IMR-90 (cell line): ENCODE results near the gene MGST2. TPM values are rescaled to one million over a fixed set of nuclear protein-coding genes. Genes with fewer than 3 reads are reported as not detected.

ENCODE experiments used
- ATAC-seq: fragments of 200-7000 bp; cut with Tn5 transposase; 2 replicates; pipeline ENCODE4 v1.9.1; 2020; ENCODE audit warnings: low read depth, mild to moderate bottlenecking, moderate library complexity
- BruUV-seq: library from RNA; stranded (reverse); fragments of 400-500 nt; replicated peaks from 2 replicates; lab custom pipeline; 2021; lab: Mats Ljungman, UMichigan
- CTCF ChIA-PET: fragments of 300-600 bp; formaldehyde crosslinking; extraction: SDS; loops from one replicate; lab custom pipeline; 2021; ENCODE audit warnings: antibody characterized with exemption; lab: Yijun Ruan, JAX
- POLR2A ChIA-PET: fragments of 300-600 bp; sonication (Branson Sonifier 250); formaldehyde crosslinking; loops from one replicate; lab custom pipeline; 2022; ENCODE audit warnings: antibody characterized with exemption; ENCODE audit not compliant: unreplicated experiment; lab: Charles Lee
- DNase-seq: peaks from one replicate; pipeline ENCODE4 v3.0.0; 2013
- H2AFZ ChIP-seq: replicated peaks from 2 replicates; pipeline ENCODE3; 2013; ENCODE audit warnings: low read length, mild to moderate bottlenecking; ENCODE audit not compliant: poor library complexity
- H2AK5ac ChIP-seq: 2 replicates; pipeline ENCODE4 v1.6.1; 2013; ENCODE audit warnings: low read depth, low read length, inconsistent platforms
- H2AK9ac ChIP-seq: replicated peaks from 2 replicates; pipeline ENCODE3; 2013; ENCODE audit warnings: mild to moderate bottlenecking, low read depth, low read length, moderate library complexity; ENCODE audit not compliant: poor library complexity
- H2BK120ac ChIP-seq: 2 replicates; pipeline ENCODE4 v1.6.1; 2013; ENCODE audit warnings: low read depth, low read length, inconsistent platforms
- H2BK15ac ChIP-seq: 3 replicates; pipeline ENCODE4 v1.6.1; 2013; ENCODE audit warnings: low read depth, low read length, inconsistent platforms
- H2BK20ac ChIP-seq: 2 replicates; pipeline ENCODE4 v1.6.1; 2013; ENCODE audit warnings: low read depth, mild to moderate bottlenecking, inconsistent platforms, low read length, moderate library complexity
- H2BK5ac ChIP-seq: 2 replicates; pipeline ENCODE4 v1.6.1; 2013; ENCODE audit warnings: mild to moderate bottlenecking, low read depth, low read length, inconsistent platforms; ENCODE audit not compliant: poor library complexity, severe bottlenecking
- H3K14ac ChIP-seq: replicated peaks from 2 replicates; pipeline ENCODE4 v1.6.1; 2013; ENCODE audit warnings: low read depth, low read length, inconsistent platforms
- H3K18ac ChIP-seq: 2 replicates; pipeline ENCODE4 v1.6.1; 2013; ENCODE audit warnings: low read depth, low read length, control low read depth
- H3K23ac ChIP-seq: 2 replicates; pipeline ENCODE4 v1.6.1; 2013; ENCODE audit warnings: low read depth, low read length, inconsistent platforms
- H3K27ac ChIP-seq: 2 replicates; pipeline ENCODE4 v1.5.1; 2013; ENCODE audit warnings: mild to moderate bottlenecking, control low read depth, low read length; ENCODE audit not compliant: insufficient read depth
- H3K27me3 ChIP-seq: 2 replicates; pipeline ENCODE4 v1.6.1; 2013; ENCODE audit warnings: low read length; ENCODE audit not compliant: control insufficient read depth, insufficient read depth
- H3K36me3 ChIP-seq: 2 replicates; pipeline ENCODE4 v1.6.1; 2013; ENCODE audit warnings: low read length, mixed read lengths; ENCODE audit not compliant: control insufficient read depth, insufficient read depth
- H3K4ac ChIP-seq: 2 replicates; pipeline ENCODE4 v1.6.1; 2013; ENCODE audit warnings: low read depth, low read length, inconsistent platforms
- H3K4me1 ChIP-seq: 2 replicates; pipeline ENCODE4 v1.6.1; 2013; ENCODE audit warnings: low read length, mixed read lengths; ENCODE audit not compliant: control insufficient read depth, insufficient read depth
- H3K4me2 ChIP-seq: 2 replicates; pipeline ENCODE4 v1.6.1; 2013; ENCODE audit warnings: low read depth, mild to moderate bottlenecking, control low read depth, low read length, moderate library complexity
- H3K4me3 ChIP-seq: 2 replicates; pipeline ENCODE4 v1.5.1; 2013; ENCODE audit warnings: low read depth, mild to moderate bottlenecking, control low read depth, low read length, moderate library complexity; ENCODE audit not compliant: insufficient read depth
- H3K56ac ChIP-seq: 2 replicates; pipeline ENCODE4 v1.6.1; 2013; ENCODE audit warnings: low read length, inconsistent platforms; ENCODE audit not compliant: insufficient read depth; ENCODE audit errors: extremely low read depth
- H3K79me1 ChIP-seq, 2 experiments: 2 replicates each; pipeline ENCODE4 v1.6.1; 2013; ENCODE audit warnings: low read length in 2 of 2, inconsistent platforms in 1 of 2, low read depth in 1 of 2
- H3K9ac ChIP-seq: 2 replicates; pipeline ENCODE4 v1.6.1; 2013; ENCODE audit warnings: low read depth, low read length, control low read depth
- H3K9me1 ChIP-seq: 2 replicates; pipeline ENCODE4 v1.6.1; 2013; ENCODE audit warnings: low read length, inconsistent platforms; ENCODE audit not compliant: insufficient read depth
- H3K9me3 ChIP-seq: 2 replicates; pipeline ENCODE4 v1.6.1; 2013; ENCODE audit warnings: low read length; ENCODE audit not compliant: control insufficient read depth, insufficient read depth
- H4K20me1 ChIP-seq: 2 replicates; pipeline ENCODE4 v1.6.1; 2013; ENCODE audit warnings: low read length, inconsistent platforms; ENCODE audit not compliant: insufficient read depth
- H4K5ac ChIP-seq: 2 replicates; pipeline ENCODE4 v1.6.1; 2013; ENCODE audit warnings: mild to moderate bottlenecking, low read depth, low read length, control low read depth
- H4K8ac ChIP-seq, 2 experiments: 2 replicates each; pipeline ENCODE4 v1.6.1; 2013; ENCODE audit warnings: low read depth in 2 of 2, low read length in 2 of 2, control low read depth in 1 of 2, inconsistent platforms in 1 of 2
- H4K91ac ChIP-seq: 2 replicates; pipeline ENCODE4 v1.6.1; 2013; ENCODE audit warnings: low read depth, low read length, inconsistent platforms; ENCODE audit not compliant: insufficient read depth
- WGBS, 2 experiments: methylation state at CpG; one replicate each; pipeline versions ENCODE4 v1.1.5 to v1.1.7; 2013; ENCODE audit warnings: missing lambda C conversion rate in 2 of 2; ENCODE audit not compliant: insufficient read length in 1 of 2; ENCODE audit errors: extremely low coverage in 2 of 2; 5-methylcytosine and 5-hydroxymethylcytosine counted together
- dilution Hi-C: fragments of 300-500 bp; cut with HindIII; formaldehyde crosslinking; loops from one replicate; pipeline ENCODE4 v1.14.3; 2018; ENCODE audit warnings: low sequenced_read_pairs; ENCODE audit not compliant: unreplicated experiment
- in situ Hi-C: fragments of 300-500 bp; cut with MboI; formaldehyde crosslinking; loops from 3 replicates; pipeline ENCODE4 v1.14.3; 2019; ENCODE audit warnings: low sequenced_read_pairs, inconsistent platforms, mixed read lengths
- intact Hi-C: fragments of 100-400 bp; cut with micrococcal nuclease; formaldehyde crosslinking; loops from 2 replicates; pipeline ENCODE4 v1.10.0; 2022
- polyA plus RNA-seq, 3 experiments: library from polyadenylated mRNA; depleted of rRNA; stranded (reverse); fragments of >200 nt; gene quantifications; 2 replicates each; pipeline ENCODE4 v1.2.3, GENCODE V29; 2012; ENCODE audit warnings: low replicate concordance in 1 of 3
- total RNA-seq: library from RNA; depleted of rRNA; stranded (reverse); fragments of >200 nt; gene quantifications from 2 replicates; pipeline ENCODE4 v1.2.3, GENCODE V29; 2012
- TF ChIP-seq, protein P1 (sequence below): conservative IDR thresholded peaks from 2 replicates; pipeline ENCODE4 v1.5.1; 2012; ENCODE audit warnings: mild to moderate bottlenecking, low read depth, low read length, improper control_type of control experiment

Gene MGST2
- total and polyA plus RNA-seq, 2 of the 4 experiments (the other 2 are of a cell fraction): 4.8 to 10.5 TPM

DNA sequence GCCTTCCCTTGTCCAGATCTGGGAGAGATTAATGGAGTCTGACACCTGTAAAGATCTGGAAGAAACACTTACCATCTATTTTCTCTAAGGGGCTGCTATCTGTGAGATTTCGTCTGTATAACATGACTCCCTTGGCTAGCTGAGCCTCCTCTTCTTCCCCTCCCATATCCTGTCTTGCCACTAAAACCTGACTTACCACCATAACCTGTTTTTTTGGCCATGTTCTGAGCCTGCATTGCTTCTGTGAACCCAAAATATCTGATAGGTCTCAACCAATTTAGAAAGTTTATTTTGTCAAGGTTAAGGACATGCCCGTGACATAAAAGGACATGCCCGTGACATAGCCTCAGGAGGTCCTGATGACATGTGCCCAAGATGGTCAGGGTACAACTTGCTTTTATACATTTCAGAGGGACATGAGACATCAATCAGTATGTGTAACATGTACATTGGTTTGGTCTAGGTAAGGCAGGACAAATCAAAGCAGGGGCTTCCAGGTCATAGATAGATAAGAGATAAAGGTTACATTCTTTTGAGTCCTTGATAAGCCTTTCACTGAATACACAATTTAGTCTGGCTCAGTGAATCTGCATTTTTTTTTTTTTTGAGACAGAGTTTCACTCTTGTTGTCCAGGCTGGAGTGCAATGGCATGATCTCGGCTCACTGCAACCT, 11.4 kb downstream of the MGST2 start:
- no peak overlapping the region for H3K4me2 ChIP-seq
- intact Hi-C loops: no loop called here

More for the DNA sequence above, 11.4 kb downstream of the MGST2 start:
- H2AK9ac ChIP-seq: no peak overlapping the region
- H3K27ac ChIP-seq: no peak overlapping the region
- H3K4me3 ChIP-seq: no peak overlapping the region
- H3K79me1 ChIP-seq: no peaks in the 10 kb centered on the region
- H3K23ac ChIP-seq: no peak overlapping the region
- CTCF ChIA-PET: no interaction called here
- in situ Hi-C loops: no loop called here
- POLR2A ChIA-PET: no interaction called here
- no peaks in the 10 kb centered on the region for H3K4me1 ChIP-seq
- no peak overlapping the region for H2BK20ac ChIP-seq
- ATAC-seq (no peak), DNase-seq (no peak)
- dilution Hi-C loops: no loop called here
- H2BK15ac ChIP-seq: no peak overlapping the region
- H4K91ac ChIP-seq: no peak overlapping the region
- H2AFZ ChIP-seq: no peak overlapping the region
- H3K36me3 ChIP-seq: no peaks in the 10 kb centered on the region
- H4K8ac ChIP-seq: no peak overlapping the region
- TF ChIP-seq, protein P1, sequence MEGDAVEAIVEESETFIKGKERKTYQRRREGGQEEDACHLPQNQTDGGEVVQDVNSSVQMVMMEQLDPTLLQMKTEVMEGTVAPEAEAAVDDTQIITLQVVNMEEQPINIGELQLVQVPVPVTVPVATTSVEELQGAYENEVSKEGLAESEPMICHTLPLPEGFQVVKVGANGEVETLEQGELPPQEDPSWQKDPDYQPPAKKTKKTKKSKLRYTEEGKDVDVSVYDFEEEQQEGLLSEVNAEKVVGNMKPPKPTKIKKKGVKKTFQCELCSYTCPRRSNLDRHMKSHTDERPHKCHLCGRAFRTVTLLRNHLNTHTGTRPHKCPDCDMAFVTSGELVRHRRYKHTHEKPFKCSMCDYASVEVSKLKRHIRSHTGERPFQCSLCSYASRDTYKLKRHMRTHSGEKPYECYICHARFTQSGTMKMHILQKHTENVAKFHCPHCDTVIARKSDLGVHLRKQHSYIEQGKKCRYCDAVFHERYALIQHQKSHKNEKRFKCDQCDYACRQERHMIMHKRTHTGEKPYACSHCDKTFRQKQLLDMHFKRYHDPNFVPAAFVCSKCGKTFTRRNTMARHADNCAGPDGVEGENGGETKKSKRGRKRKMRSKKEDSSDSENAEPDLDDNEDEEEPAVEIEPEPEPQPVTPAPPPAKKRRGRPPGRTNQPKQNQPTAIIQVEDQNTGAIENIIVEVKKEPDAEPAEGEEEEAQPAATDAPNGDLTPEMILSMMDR: no peak
- no peaks in the 10 kb centered on the region for H3K27me3 ChIP-seq
- H2BK5ac ChIP-seq: no peak overlapping the region
- 100% methylated on average over 2 of the region's 4 CpGs; no CpG with 5 or more reads in 1 of the 2 experiments for WGBS, 2 experiments
- H2AK5ac ChIP-seq: no peak overlapping the region
- no peaks in the 10 kb centered on the region for H3K9me3 ChIP-seq
- H3K4ac ChIP-seq: no peak overlapping the region
- H3K56ac ChIP-seq: no peak overlapping the region
- no peaks in the 10 kb centered on the region for H4K20me1 ChIP-seq
- no peak overlapping the region for H3K14ac ChIP-seq
- no peak overlapping the region for H4K5ac ChIP-seq
- H3K9me1 ChIP-seq: no peaks in the 10 kb centered on the region
- no peak overlapping the region for H2BK120ac ChIP-seq
- H3K9ac ChIP-seq: no peak overlapping the region
- no TSS peak for BruUV-seq
- H3K18ac ChIP-seq: no peak overlapping the region
